Loucy (cell line): ENCODE results near the gene JAKMIP3.

Source experiments
- H2AFZ ChIP-seq: fragments of 200-600 bp; sonication (generic); 2 replicates; pipeline ENCODE4 v1.6.0; 2016; ENCODE audit warnings: antibody characterized with exemption, mild to moderate bottlenecking, low read length, moderate library complexity
- H3F3A ChIP-seq: fragments of 200-600 bp; 2 replicates; pipeline ENCODE4 v1.6.0; 2016; ENCODE audit warnings: antibody characterized with exemption, low read depth, mild to moderate bottlenecking
- H3K27me3 ChIP-seq: fragments of 200-600 bp; sonication (generic); 2 replicates; pipeline ENCODE4 v1.6.1; 2014; ENCODE audit warnings: low read length, mild to moderate bottlenecking; ENCODE audit not compliant: insufficient read depth, poor library complexity, severe bottlenecking
- H3K36me3 ChIP-seq: fragments of 200-600 bp; sonication (generic); 2 replicates; pipeline ENCODE4 v1.6.1; 2016; ENCODE audit warnings: low read length; ENCODE audit not compliant: insufficient read depth
- H3K4me1 ChIP-seq: fragments of 200-600 bp; sonication (generic); 2 replicates; pipeline ENCODE4 v1.5.1; 2014; ENCODE audit warnings: low read length, mild to moderate bottlenecking; ENCODE audit not compliant: insufficient read depth, poor library complexity, severe bottlenecking
- H3K4me2 ChIP-seq: fragments of 200-600 bp; sonication (generic); 2 replicates; pipeline ENCODE4 v1.6.0; 2014; ENCODE audit warnings: antibody characterized with exemption, low read length, low read depth, mild to moderate bottlenecking; ENCODE audit not compliant: poor library complexity, severe bottlenecking
- H3K4me3 ChIP-seq: fragments of 200-600 bp; sonication (generic); 2 replicates; pipeline ENCODE4 v1.5.1; 2014; ENCODE audit warnings: low read length, mild to moderate bottlenecking, mixed read lengths; ENCODE audit not compliant: poor library complexity, severe bottlenecking
- H3K79me2 ChIP-seq: fragments of 200-600 bp; sonication (generic); 2 replicates; pipeline ENCODE4 v1.6.1; 2014; ENCODE audit warnings: low read length; ENCODE audit not compliant: insufficient read depth
- H3K9ac ChIP-seq: fragments of 200-600 bp; sonication (generic); 2 replicates; pipeline ENCODE4 v1.6.0; 2014; ENCODE audit warnings: mild to moderate bottlenecking, low read depth, low read length, moderate library complexity; ENCODE audit not compliant: poor library complexity, severe bottlenecking
- H3K9me2 ChIP-seq: fragments of 200-600 bp; sonication (generic); replicated peaks from 2 replicates; pipeline ENCODE4 v1.6.1; 2016; ENCODE audit warnings: low read depth, low read length, mixed read lengths
- H3K9me3 ChIP-seq: fragments of 200-600 bp; sonication (generic); 2 replicates; pipeline ENCODE4 v1.6.1; 2014; ENCODE audit warnings: mild to moderate bottlenecking, antibody characterized with exemption, low read length, low read depth; ENCODE audit not compliant: insufficient read depth
- H4K20me1 ChIP-seq: fragments of 200-600 bp; sonication (generic); 2 replicates; pipeline ENCODE4 v1.6.0; 2014; ENCODE audit warnings: antibody characterized with exemption, low read length, mild to moderate bottlenecking; ENCODE audit not compliant: insufficient read depth, poor library complexity, severe bottlenecking
- EZH2phosphoT487 ChIP-seq: fragments of 200-600 bp; IDR thresholded peaks from 2 replicates; pipeline ENCODE4 v1.6.1; 2018; ENCODE audit warnings: antibody characterized with exemption, mild to moderate bottlenecking, moderate library complexity, borderline replicate concordance
- TF ChIP-seq, protein P1 (sequence below): fragments of 200-600 bp; sonication (generic); conservative IDR thresholded peaks from 2 replicates; pipeline ENCODE4 v1.5.1; 2014; ENCODE audit warnings: mild to moderate bottlenecking, antibody characterized with exemption, low read length

Gene JAKMIP3

DNA sequence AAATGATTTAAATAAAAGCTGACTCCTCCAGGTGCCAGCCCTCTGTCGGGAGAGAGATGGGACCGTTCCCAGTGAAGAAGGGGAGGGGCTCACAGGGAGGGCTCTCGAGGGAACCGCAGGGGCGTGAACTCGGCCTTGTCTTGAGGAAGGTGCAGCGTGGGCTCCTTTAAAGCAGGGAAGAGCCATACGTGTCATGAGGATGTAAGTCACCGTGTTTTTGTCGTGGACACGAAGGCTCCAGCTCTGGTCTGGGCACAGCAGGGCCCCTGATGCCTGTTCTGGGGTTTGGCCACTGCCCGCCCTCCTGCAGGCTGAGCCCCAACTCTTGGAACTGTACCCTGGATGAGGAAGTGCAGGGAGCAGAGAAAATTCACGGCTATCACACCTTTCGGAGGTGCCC lies 45.0 kb downstream of the JAKMIP3 start:
- Histone ChIP-seq H3K36me3 (no peaks in the 10 kb centered on the region), H3K9me3 (no peaks in the 10 kb centered on the region), H3K9ac (no peak overlapping the region), H4K20me1 (no peaks in the 10 kb centered on the region), H3K4me1 (no peaks in the 10 kb centered on the region), H3K9me2 (no peaks in the 10 kb centered on the region), H3K4me3 (no peak overlapping the region), H3K27me3 (no peaks in the 10 kb centered on the region), H3K4me2 (no peak overlapping the region), H3F3A (no peaks in the 10 kb centered on the region), H2AFZ (no peak overlapping the region), H3K79me2 (no peaks in the 10 kb centered on the region)
- TF ChIP-seq EZH2phosphoT487, result no peak
- TF ChIP-seq, protein P1, sequence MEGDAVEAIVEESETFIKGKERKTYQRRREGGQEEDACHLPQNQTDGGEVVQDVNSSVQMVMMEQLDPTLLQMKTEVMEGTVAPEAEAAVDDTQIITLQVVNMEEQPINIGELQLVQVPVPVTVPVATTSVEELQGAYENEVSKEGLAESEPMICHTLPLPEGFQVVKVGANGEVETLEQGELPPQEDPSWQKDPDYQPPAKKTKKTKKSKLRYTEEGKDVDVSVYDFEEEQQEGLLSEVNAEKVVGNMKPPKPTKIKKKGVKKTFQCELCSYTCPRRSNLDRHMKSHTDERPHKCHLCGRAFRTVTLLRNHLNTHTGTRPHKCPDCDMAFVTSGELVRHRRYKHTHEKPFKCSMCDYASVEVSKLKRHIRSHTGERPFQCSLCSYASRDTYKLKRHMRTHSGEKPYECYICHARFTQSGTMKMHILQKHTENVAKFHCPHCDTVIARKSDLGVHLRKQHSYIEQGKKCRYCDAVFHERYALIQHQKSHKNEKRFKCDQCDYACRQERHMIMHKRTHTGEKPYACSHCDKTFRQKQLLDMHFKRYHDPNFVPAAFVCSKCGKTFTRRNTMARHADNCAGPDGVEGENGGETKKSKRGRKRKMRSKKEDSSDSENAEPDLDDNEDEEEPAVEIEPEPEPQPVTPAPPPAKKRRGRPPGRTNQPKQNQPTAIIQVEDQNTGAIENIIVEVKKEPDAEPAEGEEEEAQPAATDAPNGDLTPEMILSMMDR, result no peak

DNA sequence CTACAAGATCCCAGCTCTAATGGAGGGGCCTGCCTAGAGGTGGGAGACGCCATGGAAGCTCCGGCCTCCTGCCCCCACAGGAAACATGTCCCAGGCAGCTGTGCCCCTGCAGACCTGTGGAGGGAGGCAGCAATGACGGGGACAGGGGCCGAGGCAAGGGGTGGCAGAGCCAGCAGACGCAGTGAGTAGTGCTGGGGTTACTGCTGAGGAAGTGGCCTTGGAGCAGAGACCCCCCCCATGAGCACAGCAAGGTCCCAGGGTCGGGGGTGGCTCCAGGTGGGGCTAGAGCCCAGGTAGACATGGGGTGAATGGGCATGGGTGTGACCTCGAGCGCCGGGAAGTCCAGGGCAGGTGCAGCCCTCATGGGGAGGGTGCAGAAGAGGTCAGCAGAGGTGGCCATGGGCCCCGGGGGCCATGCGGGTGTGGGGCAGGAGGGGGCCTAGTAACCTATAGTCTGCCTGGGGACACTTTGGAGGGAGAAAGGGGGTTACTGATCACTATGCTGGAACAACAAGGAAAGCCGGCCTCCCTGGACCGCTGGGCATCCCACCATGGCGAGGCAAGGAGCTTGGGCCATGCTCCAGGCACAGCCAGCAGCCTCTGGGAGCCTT lies 45.5 kb downstream of the JAKMIP3 start:
- H3K27me3 ChIP-seq, result no peaks in the 10 kb centered on the region
- TF ChIP-seq, protein P1, result no peak
- no peak for TF ChIP-seq EZH2phosphoT487
- H3K36me3 ChIP-seq, result no peaks in the 10 kb centered on the region
- no peak overlapping the region for H3K4me3 ChIP-seq
- no peak overlapping the region for H3K4me2 ChIP-seq
- H3K4me1 ChIP-seq, result no peaks in the 10 kb centered on the region
- H3K9me3 ChIP-seq, result no peaks in the 10 kb centered on the region
- no peak overlapping the region for H3K9ac ChIP-seq
- H4K20me1 ChIP-seq, result no peaks in the 10 kb centered on the region
- no peaks in the 10 kb centered on the region for H3K79me2 ChIP-seq
- no peak overlapping the region for H2AFZ ChIP-seq
- H3F3A ChIP-seq, result no peaks in the 10 kb centered on the region
- H3K9me2 ChIP-seq, result no peaks in the 10 kb centered on the region

DNA sequence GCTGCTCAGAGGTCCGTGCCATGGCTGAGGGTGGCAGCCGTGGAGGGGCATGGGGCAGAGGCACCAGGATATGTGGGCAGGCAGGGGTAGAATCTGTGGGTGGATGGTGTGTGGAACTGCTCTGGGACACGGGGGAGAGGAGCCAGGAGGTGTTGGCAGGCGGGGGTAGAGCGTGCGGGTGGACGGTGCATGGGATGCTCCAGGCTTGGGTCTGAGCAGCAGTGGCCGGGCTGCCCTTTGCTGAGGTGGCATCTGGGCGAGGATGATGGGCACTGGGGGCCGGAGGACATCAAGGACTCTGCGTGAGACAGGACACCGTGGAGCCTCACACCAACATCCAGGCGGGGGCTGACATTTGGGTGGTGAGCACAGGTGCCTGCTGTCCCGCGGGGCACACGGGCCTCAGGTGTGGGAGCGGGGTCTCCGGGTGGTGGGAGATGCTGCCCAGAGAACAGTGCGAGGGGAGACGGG lies 46.2 kb downstream of the JAKMIP3 start:
- Histone ChIP-seq H3K36me3 (no peaks in the 10 kb centered on the region), H3K9ac (no peak overlapping the region), H3F3A (no peaks in the 10 kb centered on the region), H2AFZ (no peak overlapping the region), H3K27me3 (no peaks in the 10 kb centered on the region), H3K4me3 (no peak overlapping the region), H3K9me3 (no peaks in the 10 kb centered on the region), H4K20me1 (no peaks in the 10 kb centered on the region), H3K4me2 (no peak overlapping the region), H3K9me2 (no peaks in the 10 kb centered on the region), H3K79me2 (no peaks in the 10 kb centered on the region), H3K4me1 (no peaks in the 10 kb centered on the region)
- TF ChIP-seq, protein P1, result no peak
- no peak for TF ChIP-seq EZH2phosphoT487
